HEK293 (cell line): ENCODE measurements around the gene OR5A2.

ENCODE experiments used
- CTCF ChIA-PET: fragments of 350-600 bp; formaldehyde crosslinking; extraction: SDS; loops from one replicate; lab custom pipeline; 2021; ENCODE audit warnings: antibody characterized with exemption; lab: Yijun Ruan, JAX
- POLR2A ChIA-PET: fragments of 300-600 bp; formaldehyde crosslinking; extraction: SDS; loops from one replicate; lab custom pipeline; 2020; ENCODE audit warnings: antibody characterized with exemption, inconsistent platforms; lab: Yijun Ruan, JAX
- H3K27ac ChIP-seq: fragments of 200-500 bp; sonication (Bioruptor generic); 2 replicates; pipeline ENCODE4 v1.5.1; 2014; ENCODE audit warnings: low read depth, low read length, control low read depth, inconsistent platforms; ENCODE audit errors: extremely low read depth
- H3K36me3 ChIP-seq, 2 experiments: fragments of 200-500 bp in 1 of 2; sonication (Bioruptor generic) in 1 of 2; 1 replicate in 1 of 2; 2 replicates in 1 of 2; pipeline ENCODE4 v1.5.1; 2014 to 2017; ENCODE audit warnings: inconsistent platforms in 2 of 2, low read length in 2 of 2; ENCODE audit not compliant: control insufficient read depth in 2 of 2, insufficient read depth in 1 of 2
- H3K4me1 ChIP-seq: fragments of 200-500 bp; sonication (Bioruptor generic); 2 replicates; pipeline ENCODE4 v1.5.1; 2014; ENCODE audit warnings: mild to moderate bottlenecking, low read length, inconsistent platforms; ENCODE audit not compliant: control insufficient read depth, insufficient read depth
- H3K4me3 ChIP-seq: 2 replicates; pipeline ENCODE4 v1.5.1; 2011; ENCODE audit warnings: low read depth, mild to moderate bottlenecking, control low read depth, low read length, moderate library complexity
- H3K9me3 ChIP-seq: fragments of 200-500 bp; sonication (Bioruptor generic); 2 replicates; pipeline ENCODE4 v1.5.1; 2014; ENCODE audit warnings: low read depth, low read length, inconsistent platforms; ENCODE audit not compliant: control insufficient read depth, insufficient read depth
- IKZF3 ChIP-seq: fragments of 450-650 bp; IDR thresholded peaks from 2 replicates; pipeline ENCODE4 v1.5.0; 2018; ENCODE audit warnings: missing biosample characterization, mild to moderate bottlenecking, missing genetic modification characterization, moderate library complexity
- KLF10 ChIP-seq: fragments of 450-650 bp; IDR thresholded peaks from 2 replicates; pipeline ENCODE4 v1.5.1; 2018; ENCODE audit warnings: missing biosample characterization, mild to moderate bottlenecking, missing genetic modification characterization
- PRDM1 ChIP-seq: fragments of 450-650 bp; formaldehyde crosslinking; IDR thresholded peaks from 2 replicates; pipeline ENCODE4; 2016; ENCODE audit warnings: missing biosample characterization, missing genetic modification characterization
- PRDM2 ChIP-seq: fragments of 450-650 bp; formaldehyde crosslinking; IDR thresholded peaks from 2 replicates; pipeline ENCODE4 v1.5.1; 2016; ENCODE audit warnings: missing biosample characterization, missing genetic modification characterization, borderline replicate concordance
- REPIN1 ChIP-seq: fragments of 450-650 bp; formaldehyde crosslinking; IDR thresholded peaks from 2 replicates; pipeline ENCODE4 v1.5.1; 2017; ENCODE audit warnings: missing biosample characterization, missing genetic modification characterization, low read depth
- SCRT1 ChIP-seq: fragments of 450-650 bp; formaldehyde crosslinking; IDR thresholded peaks from 2 replicates; pipeline ENCODE4 v1.5.1; 2016; ENCODE audit warnings: missing biosample characterization, missing genetic modification characterization, borderline replicate concordance
- ZFP3 ChIP-seq: fragments of 450-650 bp; formaldehyde crosslinking; IDR thresholded peaks from 2 replicates; pipeline ENCODE4 v1.5.1; 2016; ENCODE audit warnings: low read depth, missing biosample characterization, missing genetic modification characterization
- ZNF155 ChIP-seq: fragments of 450-650 bp; formaldehyde crosslinking; IDR thresholded peaks from 2 replicates; pipeline ENCODE4 v1.5.1; 2016; ENCODE audit warnings: missing biosample characterization, missing genetic modification characterization
- ZNF18 ChIP-seq: fragments of 450-650 bp; formaldehyde crosslinking; IDR thresholded peaks from 2 replicates; pipeline ENCODE4 v1.5.1; 2016; ENCODE audit warnings: missing biosample characterization, missing genetic modification characterization
- ZNF19 ChIP-seq: fragments of 450-650 bp; formaldehyde crosslinking; IDR thresholded peaks from 2 replicates; pipeline ENCODE4; 2016; ENCODE audit warnings: missing biosample characterization, missing genetic modification characterization, low read depth
- ZNF223 ChIP-seq: fragments of 450-650 bp; formaldehyde crosslinking; IDR thresholded peaks from 2 replicates; pipeline ENCODE4 v1.5.1; 2016; ENCODE audit warnings: missing biosample characterization, missing genetic modification characterization
- ZNF24 ChIP-seq: fragments of 450-650 bp; formaldehyde crosslinking; IDR thresholded peaks from 2 replicates; pipeline ENCODE4 v1.5.1; 2016; ENCODE audit warnings: missing biosample characterization, missing genetic modification characterization
- ZNF311 ChIP-seq: fragments of 450-650 bp; formaldehyde crosslinking; IDR thresholded peaks from 2 replicates; pipeline ENCODE4 v1.5.1; 2017; ENCODE audit warnings: missing biosample characterization, missing genetic modification characterization, borderline replicate concordance
- ZNF350 ChIP-seq: fragments of 450-650 bp; formaldehyde crosslinking; IDR thresholded peaks from 2 replicates; pipeline ENCODE4 v1.5.0; 2017; ENCODE audit warnings: missing biosample characterization, mild to moderate bottlenecking, missing genetic modification characterization
- ZNF394 ChIP-seq: fragments of 450-650 bp; formaldehyde crosslinking; IDR thresholded peaks from 2 replicates; pipeline ENCODE4 v1.5.1; 2016; ENCODE audit warnings: missing biosample characterization, missing genetic modification characterization, mild to moderate bottlenecking, moderate library complexity, borderline replicate concordance
- ZNF555 ChIP-seq: fragments of 450-650 bp; formaldehyde crosslinking; conservative IDR thresholded peaks from 2 replicates; pipeline ENCODE4 v1.5.1; 2017; ENCODE audit warnings: missing biosample characterization, mild to moderate bottlenecking, missing genetic modification characterization, inconsistent platforms
- ZNF560 ChIP-seq: fragments of 450-650 bp; formaldehyde crosslinking; IDR thresholded peaks from 2 replicates; pipeline ENCODE4 v1.5.1; 2017; ENCODE audit warnings: missing biosample characterization, missing genetic modification characterization, borderline replicate concordance
- ZNF561 ChIP-seq: fragments of 450-650 bp; IDR thresholded peaks from 2 replicates; pipeline ENCODE4 v1.5.1; 2018; ENCODE audit warnings: missing biosample characterization, missing genetic modification characterization, borderline replicate concordance
- ZNF624 ChIP-seq: fragments of 450-650 bp; formaldehyde crosslinking; IDR thresholded peaks from 2 replicates; pipeline ENCODE4 v1.5.1; 2017; ENCODE audit warnings: missing biosample characterization, missing genetic modification characterization
- ZNF629 ChIP-seq: fragments of 450-650 bp; formaldehyde crosslinking; IDR thresholded peaks from 2 replicates; pipeline ENCODE4 v1.5.1; 2017; ENCODE audit warnings: missing biosample characterization, missing genetic modification characterization
- ZNF701 ChIP-seq: fragments of 450-650 bp; formaldehyde crosslinking; IDR thresholded peaks from 2 replicates; pipeline ENCODE4 v1.5.1; 2016; ENCODE audit warnings: missing biosample characterization, missing genetic modification characterization
- ZNF707 ChIP-seq: fragments of 450-650 bp; formaldehyde crosslinking; IDR thresholded peaks from 2 replicates; pipeline ENCODE4 v1.5.1; 2016; ENCODE audit warnings: missing biosample characterization, missing genetic modification characterization
- ZSCAN16 ChIP-seq: fragments of 450-650 bp; formaldehyde crosslinking; IDR thresholded peaks from 2 replicates; pipeline ENCODE4 v1.5.1; 2016; ENCODE audit warnings: missing biosample characterization, missing genetic modification characterization
- TF ChIP-seq, protein P1 (sequence below): fragments of 450-650 bp; formaldehyde crosslinking; IDR thresholded peaks from 2 replicates; pipeline ENCODE4 v1.5.1; 2016; ENCODE audit warnings: missing biosample characterization, missing genetic modification characterization
- TF ChIP-seq, protein P2 (sequence below): fragments of 450-650 bp; formaldehyde crosslinking; IDR thresholded peaks from 2 replicates; pipeline ENCODE4 v1.5.1; 2016; ENCODE audit warnings: missing biosample characterization, missing genetic modification characterization
- TF ChIP-seq, protein P3 (sequence below): sonication (generic); formaldehyde crosslinking; IDR thresholded peaks from 2 replicates; pipeline ENCODE4 v1.8.1; 2022; ENCODE audit warnings: mild to moderate bottlenecking, moderate library complexity, missing genetic modification reagents

Gene OR5A2

DNA sequence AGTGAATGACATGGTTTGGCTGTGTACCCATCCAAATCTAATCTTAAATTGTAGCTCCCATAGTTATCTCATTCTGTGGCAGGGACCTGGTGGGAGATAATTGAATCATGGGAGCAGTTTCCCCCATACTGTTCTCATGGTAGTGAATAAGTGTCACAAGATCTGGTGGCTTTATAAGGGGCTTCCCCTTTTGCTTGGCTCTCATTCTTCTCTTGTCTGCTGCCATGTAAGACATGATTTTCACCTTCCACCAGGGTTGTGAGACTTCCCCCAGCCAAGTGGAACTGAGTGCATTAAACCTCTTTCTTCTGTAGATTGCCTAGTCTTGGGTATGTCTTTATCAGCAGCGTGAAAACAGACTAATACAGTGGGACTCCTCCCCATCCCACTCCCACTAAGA is 11.1 kb downstream of the OR5A2 start:
- ChIA-PET CTCF (interaction anchor here (1.9 kb wide), 1 partner anchor 15 kb away, joined by 4 read pairs; no protein-coding TSS in a partner anchor), POLR2A (no interaction called here)
- no peaks in the 10 kb centered on the region for H3K36me3 ChIP-seq
- H3K4me3 ChIP-seq = no peak overlapping the region
- no peaks in the 10 kb centered on the region for H3K4me1 ChIP-seq
- TF ChIP-seq ZNF350 (tag by site-specific recombination) (no peak), ZNF24 (tag by site-specific recombination) (no peak), ZFP3 (tag by site-specific recombination) (no peak), PRDM2 (tag by site-specific recombination) (no peak), REPIN1 (tag by site-specific recombination) (no peak), SCRT1 (no peak), ZNF155 (tag by site-specific recombination) (no peak), ZNF707 (tag by site-specific recombination) (no peak), ZNF394 (tag by site-specific recombination) (no peak), PRDM1 (no peak), IKZF3 (tag by site-specific recombination) (no peak), ZNF311 (tag by site-specific recombination) (no peak), ZNF629 (tag by site-specific recombination) (no peak), ZSCAN16 (no peak), ZNF223 (tag by site-specific recombination) (no peak), ZNF19 (tag by site-specific recombination) (no peak), ZNF18 (tag by site-specific recombination) (no peak), ZNF561 (no peak)
- TF ChIP-seq, protein P1, sequence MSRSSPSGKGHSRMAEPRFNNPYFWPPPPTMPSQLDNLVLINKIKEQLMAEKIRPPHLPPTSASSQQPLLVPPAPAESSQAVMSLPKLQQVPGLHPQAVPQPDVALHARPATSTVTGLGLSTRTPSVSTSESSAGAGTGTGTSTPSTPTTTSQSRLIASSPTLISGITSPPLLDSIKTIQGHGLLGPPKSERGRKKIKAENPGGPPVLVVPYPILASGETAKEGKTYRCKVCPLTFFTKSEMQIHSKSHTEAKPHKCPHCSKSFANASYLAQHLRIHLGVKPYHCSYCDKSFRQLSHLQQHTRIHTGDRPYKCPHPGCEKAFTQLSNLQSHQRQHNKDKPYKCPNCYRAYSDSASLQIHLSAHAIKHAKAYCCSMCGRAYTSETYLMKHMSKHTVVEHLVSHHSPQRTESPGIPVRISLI (tag by site-specific recombination) = no peak
- H3K9me3 ChIP-seq = no peaks in the 10 kb centered on the region
- no peak overlapping the region for H3K27ac ChIP-seq

- H3K9me3 ChIP-seq = no peaks in the 10 kb centered on the region
- no peak overlapping the region for H3K27ac ChIP-seq
- ChIA-PET POLR2A (no interaction called here), CTCF (interaction anchor here (0.6 to 0.7 kb wide), 2 partner anchors 139 to 240 kb away, joined by 3 read pairs; no protein-coding TSS in a partner anchor)
- no peak overlapping the region for H3K4me3 ChIP-seq
- no peaks in the 10 kb centered on the region for H3K36me3 ChIP-seq
- no peaks in the 10 kb centered on the region for H3K4me1 ChIP-seq
- TF ChIP-seq, protein P2, sequence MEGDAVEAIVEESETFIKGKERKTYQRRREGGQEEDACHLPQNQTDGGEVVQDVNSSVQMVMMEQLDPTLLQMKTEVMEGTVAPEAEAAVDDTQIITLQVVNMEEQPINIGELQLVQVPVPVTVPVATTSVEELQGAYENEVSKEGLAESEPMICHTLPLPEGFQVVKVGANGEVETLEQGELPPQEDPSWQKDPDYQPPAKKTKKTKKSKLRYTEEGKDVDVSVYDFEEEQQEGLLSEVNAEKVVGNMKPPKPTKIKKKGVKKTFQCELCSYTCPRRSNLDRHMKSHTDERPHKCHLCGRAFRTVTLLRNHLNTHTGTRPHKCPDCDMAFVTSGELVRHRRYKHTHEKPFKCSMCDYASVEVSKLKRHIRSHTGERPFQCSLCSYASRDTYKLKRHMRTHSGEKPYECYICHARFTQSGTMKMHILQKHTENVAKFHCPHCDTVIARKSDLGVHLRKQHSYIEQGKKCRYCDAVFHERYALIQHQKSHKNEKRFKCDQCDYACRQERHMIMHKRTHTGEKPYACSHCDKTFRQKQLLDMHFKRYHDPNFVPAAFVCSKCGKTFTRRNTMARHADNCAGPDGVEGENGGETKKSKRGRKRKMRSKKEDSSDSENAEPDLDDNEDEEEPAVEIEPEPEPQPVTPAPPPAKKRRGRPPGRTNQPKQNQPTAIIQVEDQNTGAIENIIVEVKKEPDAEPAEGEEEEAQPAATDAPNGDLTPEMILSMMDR (tag by site-specific recombination) = no peak
- no peak for TF ChIP-seq ZNF701 (tag by site-specific recombination)
- no peak for TF ChIP-seq ZNF555 (tag by site-specific recombination)
- TF ChIP-seq KLF10 (tag by site-specific recombination) = no peak
- no peak for TF ChIP-seq ZNF560 (tag by site-specific recombination)
- no peak for TF ChIP-seq ZNF624 (tag by site-specific recombination)
- TF ChIP-seq, protein P3, sequence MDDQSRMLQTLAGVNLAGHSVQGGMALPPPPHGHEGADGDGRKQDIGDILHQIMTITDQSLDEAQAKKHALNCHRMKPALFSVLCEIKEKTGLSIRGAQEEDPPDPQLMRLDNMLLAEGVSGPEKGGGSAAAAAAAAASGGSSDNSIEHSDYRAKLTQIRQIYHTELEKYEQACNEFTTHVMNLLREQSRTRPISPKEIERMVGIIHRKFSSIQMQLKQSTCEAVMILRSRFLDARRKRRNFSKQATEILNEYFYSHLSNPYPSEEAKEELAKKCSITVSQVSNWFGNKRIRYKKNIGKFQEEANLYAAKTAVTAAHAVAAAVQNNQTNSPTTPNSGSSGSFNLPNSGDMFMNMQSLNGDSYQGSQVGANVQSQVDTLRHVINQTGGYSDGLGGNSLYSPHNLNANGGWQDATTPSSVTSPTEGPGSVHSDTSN (CRISPR knock-in tag) = no peak
Measured at GRCh38 chr11:59413646-59414045, 12.6 kb downstream of the OR5A2 start.
